Activated T-cell treated with anti-CD3 and anti-CD28 coated beads, Interleukin-2, amount 50 U/mL, for 48 hours (primary cell): Measurements from ENCODE around the gene PPP2R5C.

Source experiments
- DNase-seq, 2 experiments: peaks; one replicate each; pipeline ENCODE4 v3.0.0-alpha.2; 2020

Gene PPP2R5C

DNA sequence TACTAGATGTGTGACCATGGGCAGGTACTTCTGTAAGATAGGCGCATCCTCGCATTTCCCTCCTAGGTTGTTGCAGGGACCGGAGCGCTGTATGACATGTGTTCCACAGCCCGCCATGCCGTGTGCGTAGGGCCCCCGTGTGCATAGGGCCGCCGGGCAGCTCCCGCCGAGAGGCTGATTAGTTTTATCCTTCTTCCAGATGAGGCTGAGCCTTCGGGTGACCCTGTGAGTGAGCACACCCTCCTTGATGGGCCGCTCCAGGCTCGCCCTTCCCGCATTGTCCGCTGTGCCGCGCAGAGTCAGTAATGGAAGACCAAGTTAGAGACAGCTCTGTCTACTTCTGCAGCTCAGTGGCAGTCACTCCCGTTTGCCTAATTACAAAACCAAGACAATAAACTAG is 130.0 kb downstream of the PPP2R5C start:
- DNase-seq, result no peak

DNA sequence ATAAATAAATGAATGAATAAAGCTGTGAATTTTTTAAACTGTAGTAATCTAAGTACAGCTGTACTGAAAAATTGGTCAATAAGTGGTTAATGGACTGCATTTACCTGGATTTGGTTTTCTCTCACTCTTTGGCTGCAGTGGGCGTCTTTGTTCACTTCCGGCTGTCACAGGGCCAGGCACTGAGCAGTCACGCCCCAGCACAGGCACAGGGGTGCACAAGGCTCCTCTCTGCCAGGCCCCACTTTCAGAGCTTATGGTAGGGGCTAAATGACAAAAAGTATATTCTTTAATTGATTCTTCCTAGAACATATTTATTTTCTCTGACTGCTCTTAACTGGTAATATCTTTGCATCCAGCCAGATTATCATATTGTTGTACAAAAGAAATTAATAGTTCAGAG is 132.2 kb downstream of the PPP2R5C start:
- no peak for DNase-seq

GRCh38 chr14:101894365-101895081 is 133.0 kb downstream of the PPP2R5C start:
- no peak for DNase-seq

GRCh38 chr14:101895256-101895655 is 133.7 kb downstream of the PPP2R5C start:
- no peak for DNase-seq

- DNase-seq, result no peak
Observed at GRCh38 chr14:101897326-101897725, 135.8 kb downstream of the PPP2R5C start.

DNA sequence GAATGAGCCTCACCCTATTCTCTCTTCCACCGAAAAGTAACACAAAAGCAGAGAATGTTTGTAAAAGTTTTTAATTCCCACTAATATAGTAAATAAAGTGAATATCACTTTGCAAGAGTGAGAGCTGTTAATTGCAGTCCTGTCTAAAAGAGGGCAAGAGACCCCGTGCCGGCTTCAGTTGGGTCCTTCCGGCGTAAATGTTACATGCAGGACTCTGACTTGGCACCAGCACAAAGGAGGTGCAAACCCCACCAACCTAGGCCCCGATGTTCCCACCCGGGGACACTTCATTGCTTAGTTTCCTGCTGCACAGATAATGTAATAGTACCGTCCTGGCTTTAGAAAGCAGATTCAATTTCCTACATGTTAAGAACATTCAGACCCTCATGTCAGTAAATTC is 136.9 kb downstream of the PPP2R5C start:
- no peak for DNase-seq

- DNase-seq, result no peak
Observed at GRCh38 chr14:101899263-101899662, 137.8 kb downstream of the PPP2R5C start.

DNA sequence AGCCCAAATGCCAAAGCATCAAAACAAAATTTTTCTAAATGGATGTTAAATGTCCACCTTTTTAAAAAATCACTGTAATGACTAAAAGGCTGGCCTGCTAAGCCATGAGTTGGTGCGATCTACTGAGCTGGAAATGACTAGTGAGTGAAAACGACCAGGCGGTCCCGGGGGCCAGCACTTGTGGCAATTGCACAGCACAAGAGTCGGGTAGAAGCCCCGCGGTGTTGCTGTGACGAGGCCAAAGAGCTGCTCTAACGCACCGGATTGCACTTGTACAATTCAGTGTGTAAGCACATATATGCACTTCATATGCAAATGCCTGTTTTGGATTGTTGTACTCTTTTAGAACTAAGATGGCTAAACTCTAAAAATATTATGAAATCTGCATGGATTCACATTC is 138.7 kb downstream of the PPP2R5C start:
- no peak for DNase-seq

DNA sequence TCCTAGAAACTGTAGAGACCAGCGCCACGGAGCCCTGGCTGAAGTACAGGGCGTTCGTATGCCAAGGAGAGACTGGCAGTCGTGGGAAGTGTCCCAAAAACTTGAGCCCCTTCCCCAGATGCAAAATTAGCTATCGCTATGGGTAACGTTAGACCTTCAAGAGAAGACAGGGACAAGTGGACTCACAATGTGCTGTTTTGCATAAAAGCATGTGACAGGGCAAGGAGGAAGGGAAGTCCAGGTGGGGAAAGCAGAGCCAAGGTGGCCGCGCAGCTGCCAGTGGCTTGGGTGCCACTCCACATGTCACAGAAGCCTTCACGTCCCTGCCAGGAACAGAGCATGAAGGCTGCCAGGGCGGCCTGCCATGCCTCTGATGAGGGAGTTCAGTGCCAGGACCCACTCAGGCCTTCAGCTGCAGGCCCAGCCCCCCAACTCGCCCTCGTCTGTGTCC is 141.6 kb downstream of the PPP2R5C start:
- DNase-seq, result no peak

DNA sequence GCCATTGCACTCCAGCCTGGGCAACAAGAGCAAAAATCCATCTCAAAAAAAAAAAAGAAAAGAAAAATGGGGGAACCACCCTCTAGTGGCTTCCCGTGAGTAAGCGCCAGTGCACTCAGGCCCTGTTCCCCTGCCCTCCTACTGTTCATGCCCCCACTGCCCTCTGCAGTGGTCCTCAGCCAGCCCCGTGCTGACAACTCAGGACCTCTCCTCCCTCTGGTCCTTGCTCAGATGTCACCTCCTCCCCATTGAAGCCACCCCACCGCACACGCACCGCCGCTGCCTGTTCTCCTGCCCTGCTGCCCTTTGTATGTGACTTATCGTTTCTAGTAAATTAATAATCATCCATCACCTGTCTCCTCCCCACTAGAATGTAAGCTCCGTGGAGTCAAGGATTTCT is 144.1 kb downstream of the PPP2R5C start:
- no peak for DNase-seq

DNA sequence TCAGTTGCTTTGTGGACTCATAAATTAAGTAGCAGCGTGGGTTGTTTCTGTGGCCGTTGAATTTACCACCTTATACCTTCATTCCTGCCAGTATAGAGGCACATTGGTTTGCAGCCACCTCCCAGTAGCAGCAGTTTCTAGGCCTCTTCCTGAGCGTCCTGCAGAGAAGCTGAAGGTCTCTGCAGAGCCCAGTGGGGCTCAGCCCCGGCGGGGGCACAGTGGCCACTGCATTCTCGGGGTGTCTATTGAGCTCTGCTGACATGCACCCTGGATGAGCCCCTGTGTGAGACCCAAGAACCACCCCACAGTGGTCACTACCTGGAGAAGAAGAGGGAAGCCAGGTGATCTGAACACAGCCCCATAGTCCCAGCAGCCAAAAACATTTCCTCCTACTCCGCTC is 145.1 kb downstream of the PPP2R5C start:
- DNase-seq, result no peak

GRCh38 chr14:101907619-101908018 is 146.1 kb downstream of the PPP2R5C start:
- no peak for DNase-seq

DNA sequence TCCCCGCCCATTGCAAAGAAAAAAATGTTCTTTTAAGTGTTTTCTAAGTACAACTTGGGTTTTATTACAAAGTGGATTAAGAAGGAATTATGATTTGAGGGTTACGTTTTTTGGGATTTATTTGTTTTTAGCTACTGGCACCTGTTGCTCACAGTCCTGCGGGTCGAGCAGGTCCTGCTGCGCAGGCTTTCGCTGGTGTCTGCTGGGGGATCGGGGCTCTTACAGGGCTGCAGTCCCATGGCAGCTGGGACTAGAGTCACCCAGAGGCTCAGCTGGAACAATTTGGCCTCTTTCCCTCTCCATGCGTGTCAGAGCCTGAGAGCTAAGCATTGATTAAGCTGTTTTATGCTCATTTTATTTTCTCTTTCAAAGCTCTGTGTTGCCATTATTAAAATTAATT is 147.3 kb downstream of the PPP2R5C start:
- no peak for DNase-seq

DNA sequence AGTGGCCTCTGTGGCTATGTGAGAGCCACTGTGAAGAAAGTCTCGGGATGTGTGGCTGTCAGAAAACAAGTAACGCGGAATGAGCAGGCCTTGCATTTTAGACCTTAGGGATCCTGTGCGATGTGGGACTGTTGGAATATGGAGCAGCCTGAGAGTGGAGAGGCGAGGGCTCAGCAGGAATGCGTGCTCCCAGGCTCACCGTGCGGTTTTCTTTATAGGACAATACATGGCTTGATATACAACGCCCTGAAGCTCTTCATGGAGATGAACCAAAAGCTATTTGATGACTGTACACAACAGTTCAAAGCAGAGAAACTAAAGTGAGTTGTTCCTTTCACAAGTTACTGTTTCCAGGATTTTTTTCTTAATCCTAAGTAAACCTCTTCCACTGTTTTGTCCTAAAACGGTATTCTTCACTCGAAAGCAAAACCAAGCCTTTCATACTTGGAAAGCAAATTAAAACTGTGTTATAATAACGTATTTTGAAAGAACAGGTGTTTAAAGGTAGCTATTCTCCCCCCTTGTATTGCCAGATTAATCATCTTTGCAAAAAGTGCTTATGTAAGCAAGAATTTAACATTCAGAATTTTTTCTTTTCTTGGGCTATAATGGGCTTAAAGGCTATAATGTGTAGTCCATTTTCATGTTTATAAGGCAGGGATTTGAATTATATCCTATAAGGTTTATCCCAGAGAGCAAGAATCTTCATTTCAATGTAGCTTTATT is 148.0 kb downstream of the PPP2R5C start:
- no peak for DNase-seq

GRCh38 chr14:101912841-101913240 is 151.3 kb downstream of the PPP2R5C start:
- no peak for DNase-seq

DNA sequence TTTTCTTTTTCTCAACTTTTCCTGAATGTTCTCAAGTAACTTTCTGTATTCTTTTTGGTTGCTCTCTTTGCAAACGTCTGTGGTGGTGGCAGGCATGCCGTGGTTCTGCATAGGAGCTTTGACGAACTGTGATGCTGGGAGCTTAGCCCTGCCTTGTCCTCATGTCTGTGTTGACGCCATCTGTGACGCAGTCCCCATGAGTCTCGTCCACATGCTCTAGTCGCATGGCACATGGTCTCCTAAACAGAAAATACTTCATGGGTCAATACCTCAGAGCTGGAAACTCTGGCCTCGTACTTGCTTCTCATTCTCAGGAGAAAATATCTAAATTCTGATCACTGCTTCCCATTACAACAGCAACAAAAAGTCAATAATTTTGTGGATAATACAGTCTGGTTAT is 152.6 kb downstream of the PPP2R5C start:
- no peak for DNase-seq

DNA sequence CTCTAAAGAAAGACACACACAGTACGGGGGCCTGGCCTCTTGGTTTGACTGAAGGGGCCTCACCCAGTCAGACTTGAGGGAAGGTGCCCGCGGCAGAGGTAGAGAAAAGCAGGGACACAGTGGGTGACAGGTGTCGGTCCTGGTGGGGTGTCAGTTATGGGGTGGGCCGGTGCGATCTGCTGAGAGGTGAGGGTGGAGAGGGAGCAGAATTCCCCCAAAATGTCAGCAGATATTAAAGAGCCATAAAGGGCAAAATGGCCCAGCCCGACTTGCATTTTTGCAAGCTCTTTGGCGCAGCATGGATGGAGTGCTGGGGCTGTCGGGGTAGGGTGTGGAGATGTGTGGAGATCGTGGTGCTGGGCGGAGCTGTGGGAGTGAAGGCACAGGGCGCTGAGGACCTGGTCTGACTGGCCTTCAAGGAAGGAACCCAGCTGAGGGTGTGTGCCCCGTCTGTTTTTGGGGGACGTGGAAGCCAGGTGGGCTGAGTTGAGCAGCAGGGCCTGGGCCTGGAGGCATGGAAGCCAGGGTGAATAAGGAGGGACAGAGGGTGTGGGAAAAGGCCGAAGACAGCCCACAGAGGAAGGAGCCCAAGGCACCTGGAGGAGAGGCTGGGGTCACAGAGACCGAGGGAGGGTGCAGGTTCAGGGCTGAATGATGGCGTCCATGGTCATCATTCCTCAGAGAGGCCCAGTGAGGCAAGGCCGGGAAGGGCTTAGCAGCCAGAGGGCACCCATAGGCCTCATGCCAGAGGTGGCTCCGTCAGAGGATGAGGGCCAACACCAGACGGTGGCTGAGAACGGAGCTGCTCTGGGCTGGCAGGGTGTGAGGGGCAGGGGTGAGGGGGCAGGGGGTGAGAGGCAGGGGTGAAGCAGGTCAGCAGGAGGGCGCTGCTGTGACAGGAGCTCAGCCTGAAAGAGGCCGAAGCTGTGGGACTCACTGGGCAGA is 154.6 kb downstream of the PPP2R5C start:
- DNase-seq, result no peak

DNA sequence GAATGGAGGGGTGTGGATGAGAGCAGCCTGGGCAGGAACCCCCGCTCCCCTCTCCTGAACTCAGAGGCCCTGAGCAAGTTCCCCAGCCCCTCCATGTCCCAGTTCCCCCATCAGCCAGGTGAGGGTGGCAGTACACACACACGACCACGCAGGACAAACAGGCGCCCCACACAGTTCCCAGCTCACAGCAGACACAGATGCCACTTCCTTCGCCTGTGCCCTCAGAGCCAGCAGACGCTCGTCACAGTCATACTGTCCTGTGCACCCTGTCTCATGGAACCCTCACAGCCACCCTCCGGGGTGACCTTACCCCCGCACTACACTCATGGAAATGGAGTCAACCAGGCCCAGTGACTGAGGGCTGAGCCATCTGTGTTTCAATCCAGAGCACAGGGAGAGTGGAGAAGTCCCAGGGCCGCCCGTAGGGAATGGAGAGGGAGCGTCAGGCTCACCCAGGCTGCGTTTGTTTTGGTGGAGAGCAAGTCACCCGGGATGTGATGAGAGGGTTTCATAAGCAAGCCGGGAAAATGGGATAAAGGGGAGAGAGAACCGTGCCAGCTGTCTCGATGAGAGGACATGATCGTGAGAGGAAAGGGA is 155.4 kb downstream of the PPP2R5C start:
- no peak for DNase-seq

DNA sequence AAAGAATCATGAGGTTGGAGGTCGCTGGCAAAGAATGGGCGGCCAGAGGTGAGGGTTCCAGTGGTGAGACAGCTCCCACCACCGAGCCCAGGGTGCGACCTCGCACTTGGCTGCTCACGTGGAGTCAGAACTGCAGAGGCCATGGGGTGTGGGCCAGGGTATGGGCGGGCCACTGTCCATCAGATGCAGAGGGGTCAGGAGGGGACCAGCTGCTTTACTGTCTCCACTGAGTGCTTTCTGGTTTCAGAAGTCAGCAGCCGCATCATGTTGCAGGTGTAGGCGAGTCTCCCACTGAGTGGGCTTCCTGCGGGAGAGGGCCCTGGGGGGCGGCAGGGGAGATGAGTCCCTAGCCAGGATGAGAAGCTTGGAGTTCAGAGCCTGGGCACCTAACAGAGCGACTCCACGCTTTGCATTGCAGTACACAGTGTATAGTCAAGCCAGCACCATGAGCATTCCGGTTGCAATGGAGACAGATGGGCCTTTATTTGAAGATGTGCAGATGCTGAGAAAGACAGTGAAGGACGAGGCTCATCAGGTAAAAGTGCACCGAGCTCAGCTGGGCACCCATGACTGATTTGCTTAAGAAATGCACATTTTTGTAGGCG is 156.0 kb downstream of the PPP2R5C start:
- no peak for DNase-seq

- DNase-seq, result no peak
Observed at GRCh38 chr14:101918065-101918989, 156.8 kb downstream of the PPP2R5C start.

- DNase-seq, result no peak
Observed at GRCh38 chr14:101920271-101920670, 158.8 kb downstream of the PPP2R5C start.
